K562 (cell line): ENCODE measurements around the gene SFT2D2. TPM values are rescaled to one million over a fixed set of nuclear protein-coding genes. Genes with fewer than 3 reads are reported as not detected.

ENCODE experiments used
- BRD9 ChIP-seq: fragments of 450-650 bp; IDR thresholded peaks from 2 replicates; pipeline ENCODE4 v1.6.1; 2018; ENCODE audit warnings: low read depth; ENCODE audit not compliant: partially characterized antibody
- CBFA2T2 ChIP-seq: fragments of 450-650 bp; conservative IDR thresholded peaks from 2 replicates; pipeline ENCODE4 v1.6.1; 2017; ENCODE audit warnings: mild to moderate bottlenecking
- EHMT2 ChIP-seq: fragments of 450-650 bp; IDR thresholded peaks from 2 replicates; pipeline ENCODE4 v1.6.1; 2018; ENCODE audit warnings: antibody characterized with exemption
- GATA2 ChIP-seq: sonication (generic); formaldehyde crosslinking; IDR thresholded peaks from 2 replicates; pipeline ENCODE4 v1.4.0; 2020; ENCODE audit warnings: mild to moderate bottlenecking, missing genetic modification reagents
- ILF3 ChIP-seq: fragments of 450-650 bp; IDR thresholded peaks from 2 replicates; pipeline ENCODE4 v1.6.1; 2018; ENCODE audit warnings: antibody characterized with exemption, mild to moderate bottlenecking, moderate library complexity, borderline replicate concordance
- KAT7 ChIP-seq: sonication (generic); formaldehyde crosslinking; IDR thresholded peaks from 2 replicates; pipeline ENCODE4 v1.8.0; 2022; ENCODE audit warnings: missing genetic modification reagents, mild to moderate bottlenecking, borderline replicate concordance
- MTA3 ChIP-seq: fragments of 450-650 bp; formaldehyde crosslinking; IDR thresholded peaks from 2 replicates; pipeline ENCODE4 v1.6.1; 2017; ENCODE audit warnings: mild to moderate bottlenecking, borderline replicate concordance
- NEUROD1 ChIP-seq: fragments of 150-350 bp; IDR thresholded peaks from 2 replicates; pipeline ENCODE4 v1.6.1; 2014; ENCODE audit warnings: borderline replicate concordance, low read length, low read depth; ENCODE audit not compliant: partially characterized antibody
- NFXL1 ChIP-seq: fragments of 450-650 bp; formaldehyde crosslinking; IDR thresholded peaks from 2 replicates; pipeline ENCODE4 v1.4.0; 2021; ENCODE audit warnings: mild to moderate bottlenecking
- NRF1 ChIP-seq, 2 experiments: fragments of 450-650 bp; IDR thresholded peaks in 1 of 2; conservative IDR thresholded peaks in 1 of 2; 2 replicates each; pipeline ENCODE4 v1.6.1; 2014; ENCODE audit warnings: mild to moderate bottlenecking in 2 of 2
- RCOR1 ChIP-seq, 2 experiments: IDR thresholded peaks; 2 replicates each; pipeline ENCODE4 v1.6.1; 2012; ENCODE audit warnings: low read depth in 2 of 2, low read length in 2 of 2, borderline replicate concordance in 1 of 2, improper control_type of control experiment in 1 of 2
- SMAD3 ChIP-seq: fragments of 450-650 bp; formaldehyde crosslinking; conservative IDR thresholded peaks from 2 replicates; pipeline ENCODE4 v1.4.0; 2020; ENCODE audit warnings: mild to moderate bottlenecking
- SP2 ChIP-seq: IDR thresholded peaks from 2 replicates; pipeline ENCODE4 v1.6.1; 2011; ENCODE audit warnings: mild to moderate bottlenecking, low read depth, low read length, moderate library complexity; ENCODE audit not compliant: poor library complexity, severe bottlenecking; ENCODE audit errors: extremely low read depth
- SRSF1 ChIP-seq: fragments of 200-400 bp; formaldehyde crosslinking; IDR thresholded peaks from 2 replicates; pipeline ENCODE4 v1.6.1; 2017; ENCODE audit warnings: mild to moderate bottlenecking, low read depth, low read length, moderate library complexity
- ZBTB17 ChIP-seq: fragments of 450-650 bp; formaldehyde crosslinking; IDR thresholded peaks from 2 replicates; pipeline ENCODE4 v1.4.0; 2020; ENCODE audit warnings: mild to moderate bottlenecking
- ZNF134 ChIP-seq: fragments of 250-450 bp; sonication (Bioruptor Pico); conservative IDR thresholded peaks from 2 replicates; pipeline ENCODE4 v1.4.0; 2020
- ZNF165 ChIP-seq: fragments of 250-450 bp; sonication (Bioruptor Pico); IDR thresholded peaks from 2 replicates; pipeline ENCODE4 v1.4.0; 2020; ENCODE audit warnings: borderline replicate concordance
- polyA plus RNA-seq, 8 experiments: library from polyadenylated mRNA; depleted of rRNA in 4 of 8; stranded (reverse) in 5 of 8; unstranded in 3 of 8; fragments of >200 nt; fragmentation: Nextera tagmentation in 2 of 8; fragmentation: Illumina TruSeq in 1 of 8; extraction: Ambion mirVana in 2 of 8; extraction: Trizol in 1 of 8; gene quantifications; 2 replicates each; pipeline versions ENCODE4 v1.2.1 to v1.2.3, GENCODE V29; 2011 to 2014; ENCODE audit warnings: inconsistent platforms in 1 of 8, missing spikeins in 1 of 8
- total RNA-seq, 7 experiments: library from RNA; depleted of rRNA in 6 of 7; stranded (reverse); fragments of >200 nt in 6 of 7; fragmentation: Illumina TruSeq in 2 of 7; extraction: Trizol in 2 of 7; gene quantifications; 2 replicates each; pipeline versions ENCODE4 v1.2.1 to v1.2.3, GENCODE V29; 2011 to 2021; ENCODE audit warnings: low replicate concordance in 1 of 7
- TF ChIP-seq, protein P1 (sequence below): fragments of 250-450 bp; sonication (Bioruptor Pico); IDR thresholded peaks from 2 replicates; pipeline ENCODE4 v1.5.0; 2021
- TF ChIP-seq, protein P2 (sequence below), 2 experiments: fragments of 200-800 bp in 1 of 2; sonication (Bioruptor generic) in 1 of 2; sonication (generic) in 1 of 2; formaldehyde crosslinking in 1 of 2; IDR thresholded peaks in 1 of 2; conservative IDR thresholded peaks in 1 of 2; 2 replicates each; pipeline versions ENCODE4 v1.5.0 to v1.6.1; 2016 to 2020; ENCODE audit warnings: missing compliant biosample characterization in 1 of 2, missing genetic modification characterization in 1 of 2, missing genetic modification reagents in 1 of 2
- TF ChIP-seq, protein P3 (sequence below): fragments of 450-650 bp; formaldehyde crosslinking; IDR thresholded peaks from 2 replicates; pipeline ENCODE4 v1.4.0; 2020; ENCODE audit warnings: mild to moderate bottlenecking, moderate library complexity

The SFT2D2 gene
- total and polyA plus RNA-seq, 9 of the 15 experiments (the other 6 are each of a cell fraction or from before 2014, with no cell fraction given), result 3.4 to 50.1 (median 21.6) TPM

DNA sequence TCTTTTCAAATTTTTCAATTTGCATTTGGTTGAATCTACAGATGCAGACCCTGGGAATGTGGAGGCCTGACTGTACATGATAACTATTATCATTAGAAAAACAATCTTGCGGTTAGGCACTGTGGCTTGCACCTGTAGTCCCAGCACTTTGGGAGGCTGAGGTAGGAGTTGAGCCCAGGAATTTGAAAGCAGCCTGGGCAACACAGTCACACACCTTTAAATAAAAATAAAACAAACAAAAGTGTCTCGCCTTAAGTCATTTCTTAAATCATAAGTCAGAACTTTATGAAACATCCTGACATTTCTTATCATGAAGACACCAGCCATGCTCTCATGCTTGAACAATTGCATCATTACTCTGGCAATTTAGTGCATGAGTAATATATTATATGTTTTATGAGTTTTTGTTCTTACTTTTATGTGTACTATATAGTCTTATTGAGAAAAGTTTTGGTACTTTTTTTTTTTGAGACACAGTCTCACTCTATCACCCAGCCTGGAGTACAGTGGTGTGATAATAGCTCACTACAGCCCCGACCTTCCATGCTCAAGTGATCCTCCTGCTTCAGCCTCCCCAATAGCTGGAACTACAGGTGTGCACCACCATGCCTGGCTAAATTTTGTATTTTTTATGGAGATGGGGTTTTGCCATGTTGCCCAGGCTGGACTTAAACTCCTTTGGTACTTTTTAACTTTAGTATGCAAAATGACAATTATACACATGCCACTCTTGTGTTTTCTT, 62.7 kb downstream of the SFT2D2 start (continued):
- no peak for TF ChIP-seq ILF3
- TF ChIP-seq EHMT2, result no peak
- TF ChIP-seq KAT7 (CRISPR knock-in tag), result no peak
- TF ChIP-seq SP2, result no peak
- no peak for TF ChIP-seq ZNF134 (CRISPR knock-in tag)
- peak in 1 of 2 experiments; percentile 41; a peak in 1 of 4 replicates for TF ChIP-seq NRF1 (conservative IDR thresholded peaks at IDR 0.05 in 1 of 2, IDR thresholded peaks at IDR 0.05 in 1 of 2)
- peak; percentile 95 for TF ChIP-seq CBFA2T2
- TF ChIP-seq, protein P1, sequence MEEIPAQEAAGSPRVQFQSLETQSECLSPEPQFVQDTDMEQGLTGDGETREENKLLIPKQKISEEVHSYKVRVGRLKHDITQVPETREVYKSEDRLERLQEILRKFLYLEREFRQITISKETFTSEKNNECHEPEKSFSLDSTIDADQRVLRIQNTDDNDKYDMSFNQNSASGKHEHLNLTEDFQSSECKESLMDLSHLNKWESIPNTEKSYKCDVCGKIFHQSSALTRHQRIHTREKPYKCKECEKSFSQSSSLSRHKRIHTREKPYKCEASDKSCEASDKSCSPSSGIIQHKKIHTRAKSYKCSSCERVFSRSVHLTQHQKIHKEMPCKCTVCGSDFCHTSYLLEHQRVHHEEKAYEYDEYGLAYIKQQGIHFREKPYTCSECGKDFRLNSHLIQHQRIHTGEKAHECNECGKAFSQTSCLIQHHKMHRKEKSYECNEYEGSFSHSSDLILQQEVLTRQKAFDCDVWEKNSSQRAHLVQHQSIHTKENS (CRISPR knock-in tag), result no peak
- 0 out of 2 replicates have a peak, but pooled peaks have one; percentile 33 for TF ChIP-seq MTA3
- TF ChIP-seq NEUROD1, result peak; percentile 36
- TF ChIP-seq GATA2, result peak; percentile 65
- TF ChIP-seq, protein P2, sequence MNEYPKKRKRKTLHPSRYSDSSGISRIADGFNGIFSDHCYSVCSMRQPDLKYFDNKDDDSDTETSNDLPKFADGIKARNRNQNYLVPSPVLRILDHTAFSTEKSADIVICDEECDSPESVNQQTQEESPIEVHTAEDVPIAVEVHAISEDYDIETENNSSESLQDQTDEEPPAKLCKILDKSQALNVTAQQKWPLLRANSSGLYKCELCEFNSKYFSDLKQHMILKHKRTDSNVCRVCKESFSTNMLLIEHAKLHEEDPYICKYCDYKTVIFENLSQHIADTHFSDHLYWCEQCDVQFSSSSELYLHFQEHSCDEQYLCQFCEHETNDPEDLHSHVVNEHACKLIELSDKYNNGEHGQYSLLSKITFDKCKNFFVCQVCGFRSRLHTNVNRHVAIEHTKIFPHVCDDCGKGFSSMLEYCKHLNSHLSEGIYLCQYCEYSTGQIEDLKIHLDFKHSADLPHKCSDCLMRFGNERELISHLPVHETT (CRISPR knock-in tag; conservative IDR thresholded peaks at IDR 0.05 in 1 of 2, IDR thresholded peaks at IDR 0.05 in 1 of 2), result no peak; a peak in 1 of 4 replicates
- no peak for TF ChIP-seq BRD9
- no peak for TF ChIP-seq NFXL1
- TF ChIP-seq SMAD3, result 0 out of 2 replicates have a peak, but pooled peaks have one; percentile 2
- peak in 1 of 2 experiments; percentile 94; a peak in 2 of 4 replicates for TF ChIP-seq RCOR1 (IDR thresholded peaks at IDR 0.05; ENCODE audit: borderline replicate concordance in 1 of 2, low read depth in 2 of 2, low read length in 2 of 2)
- TF ChIP-seq, protein P3, sequence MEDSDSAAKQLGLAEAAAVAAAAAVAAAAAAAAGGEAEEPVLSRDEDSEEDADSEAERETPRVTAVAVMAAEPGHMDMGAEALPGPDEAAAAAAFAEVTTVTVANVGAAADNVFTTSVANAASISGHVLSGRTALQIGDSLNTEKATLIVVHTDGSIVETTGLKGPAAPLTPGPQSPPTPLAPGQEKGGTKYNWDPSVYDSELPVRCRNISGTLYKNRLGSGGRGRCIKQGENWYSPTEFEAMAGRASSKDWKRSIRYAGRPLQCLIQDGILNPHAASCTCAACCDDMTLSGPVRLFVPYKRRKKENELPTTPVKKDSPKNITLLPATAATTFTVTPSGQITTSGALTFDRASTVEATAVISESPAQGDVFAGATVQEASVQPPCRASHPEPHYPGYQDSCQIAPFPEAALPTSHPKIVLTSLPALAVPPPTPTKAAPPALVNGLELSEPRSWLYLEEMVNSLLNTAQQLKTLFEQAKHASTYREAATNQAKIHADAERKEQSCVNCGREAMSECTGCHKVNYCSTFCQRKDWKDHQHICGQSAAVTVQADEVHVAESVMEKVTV (CRISPR knock-in tag), result no peak
- TF ChIP-seq SRSF1, result no peak
- TF ChIP-seq ZNF165 (CRISPR knock-in tag), result no peak
- no peak for TF ChIP-seq ZBTB17 (CRISPR knock-in tag)
